Thyroid gland (tissue), 4 donors: ENCODE data around the gene DDX42. TPM values are rescaled to one million over a fixed set of nuclear protein-coding genes. Genes with fewer than 3 reads are reported as not detected.

ENCODE experiments used
- DNase-seq, 2 donors: peaks; one replicate each; pipeline ENCODE4 v3.0.0-alpha.2; 2019
- H3K27ac ChIP-seq, 3 donors: fragments of 200-600 bp; sonication (generic); 1 replicate in 2 of 3; 2 replicates in 1 of 3; pipeline ENCODE4 v1.5.1; 2016 to 2019; ENCODE audit warnings: mild to moderate bottlenecking in 1 of 3, moderate library complexity in 1 of 3
- H3K27me3 ChIP-seq: fragments of 200-600 bp; sonication (generic); one replicate; pipeline ENCODE4 v1.5.1; 2019
- H3K36me3 ChIP-seq, 2 donors: fragments of 200-600 bp; sonication (generic); one replicate each; pipeline ENCODE4 v1.5.1; 2016 to 2019
- H3K4me1 ChIP-seq, 2 donors: fragments of 200-600 bp; sonication (generic); one replicate each; pipeline ENCODE4 v1.5.1; 2017 to 2019
- H3K4me3 ChIP-seq, 3 donors: fragments of 200-600 bp; sonication (generic); replicated peaks in 1 of 3; 1 replicate in 2 of 3; 2 replicates in 1 of 3; pipeline ENCODE4 v1.5.1; 2016; ENCODE audit warnings: mild to moderate bottlenecking in 1 of 3
- H3K9me3 ChIP-seq: fragments of 200-600 bp; sonication (generic); one replicate; pipeline ENCODE4 v1.5.1; 2017
- CTCF ChIP-seq, 6 experiments: fragments of 200-600 bp in 3 of 6; fragments of 450-650 bp in 3 of 6; sonication (generic) in 3 of 6; IDR thresholded peaks; one replicate each; pipeline ENCODE4 v1.5.1; 2016 to 2019; ENCODE audit warnings: antibody characterized with exemption in 6 of 6, mild to moderate bottlenecking in 2 of 6, inconsistent platforms in 1 of 6, moderate library complexity in 1 of 6
- POLR2A ChIP-seq, 2 donors: fragments of 450-650 bp; IDR thresholded peaks; one replicate each; pipeline ENCODE4 v1.6.1; 2017; ENCODE audit warnings: antibody characterized with exemption in 2 of 2, mild to moderate bottlenecking in 2 of 2, moderate library complexity in 1 of 2
- WGBS, 2 donors: methylation state at CpG; one replicate each; pipeline ENCODE4 v1.1.5; 2017; 5-methylcytosine and 5-hydroxymethylcytosine counted together
- intact Hi-C: fragments of 100-400 bp; cut with DNase I; formaldehyde crosslinking; loops from one replicate; pipeline ENCODE4 v1.15.1; 2023
- total RNA-seq, 4 donors: library from RNA; depleted of rRNA; stranded (reverse); fragments of >200 nt; gene quantifications; one replicate each; pipeline ENCODE4 v1.2.3, GENCODE V29; 2016

The DDX42 gene
- total RNA-seq, 4 donors from 2014 or later = 76.3 to 138 (median 89.1) TPM

GRCh38 chr17:63834431-63835166 lies 60.6 kb downstream of the DDX42 start:
- intact Hi-C loops = loop anchor here (5.0 kb wide), 1 partner anchor 62 kb away; the partner anchor contains the start of genes CCDC47 and DDX42
- peaks cover 27 to 37% of the 10 kb centered on the region in 2 donors for H3K4me1 ChIP-seq
- H3K27ac ChIP-seq = peak overlapping the region; percentile 24 to 56 (median 33)
- peaks cover 66 to 70% of the 10 kb centered on the region in 2 donors for H3K36me3 ChIP-seq
- H3K9me3 ChIP-seq = no peaks in the 10 kb centered on the region
- peak; percentile 88 to 89 for DNase-seq
- 40 to 50% methylated on average over 10 to 13 of the region's 13 CpGs for WGBS, 2 donors
- H3K4me3 ChIP-seq = no peak overlapping the region
- H3K27me3 ChIP-seq = no peaks in the 10 kb centered on the region
- TF ChIP-seq CTCF (IDR thresholded peaks at IDR 0.05) = peak in 5 of 6 experiments; percentile 30 to 62 (median 44)
- no peak for TF ChIP-seq POLR2A (IDR thresholded peaks at IDR 0.05)

GRCh38 chr17:63835167-63835720 lies 61.3 kb downstream of the DDX42 start:
- no peaks in the 10 kb centered on the region for H3K9me3 ChIP-seq
- intact Hi-C loops = loop anchor here (5.0 kb wide), 1 partner anchor 63 kb away; the partner anchor contains the start of genes CCDC47 and DDX42
- 83 to 86% methylated on average over 9 of the region's 9 CpGs for WGBS, 2 donors
- H3K4me1 ChIP-seq = peaks cover 33 to 44% of the 10 kb centered on the region in 2 donors
- TF ChIP-seq POLR2A (IDR thresholded peaks at IDR 0.05) (no peak), CTCF (IDR thresholded peaks at IDR 0.05) (peak in 1 of 6 experiments; percentile 0)
- peaks cover 59 to 64% of the 10 kb centered on the region in 2 donors for H3K36me3 ChIP-seq
- peak overlapping the region; percentile 24 to 60 (median 56) for H3K27ac ChIP-seq
- H3K4me3 ChIP-seq = no peak overlapping the region
- DNase-seq = no peak
- no peaks in the 10 kb centered on the region for H3K27me3 ChIP-seq

GRCh38 chr17:63836811-63837210 lies 62.8 kb downstream of the DDX42 start:
- TF ChIP-seq CTCF (IDR thresholded peaks at IDR 0.05) = no peak
- TF ChIP-seq POLR2A (IDR thresholded peaks at IDR 0.05) = no peak
- intact Hi-C loops = loop anchor here (5.0 kb wide), 1 partner anchor 65 kb away; the partner anchor contains the start of genes CCDC47 and DDX42
- no peaks in the 10 kb centered on the region for H3K27me3 ChIP-seq
- no peak for DNase-seq
- WGBS, 2 donors = 90 to 97% methylated on average over 6 to 7 of the region's 7 CpGs
- H3K27ac ChIP-seq = peak overlapping the region in 2 of 3 donors; percentile 76 to 82
- H3K36me3 ChIP-seq = peaks cover 44 to 48% of the 10 kb centered on the region in 2 donors
- peaks cover 48 to 58% of the 10 kb centered on the region in 2 donors for H3K4me1 ChIP-seq
- H3K9me3 ChIP-seq = no peaks in the 10 kb centered on the region
- H3K4me3 ChIP-seq = no peak overlapping the region

GRCh38 chr17:63837480-63837879 lies 63.5 kb downstream of the DDX42 start:
- no peak for DNase-seq
- Histone ChIP-seq H3K4me1 (peaks cover 48 to 58% of the 10 kb centered on the region in 2 donors), H3K9me3 (no peaks in the 10 kb centered on the region), H3K27ac (peak overlapping the region; percentile 76 to 86 (median 82)), H3K27me3 (no peaks in the 10 kb centered on the region), H3K4me3 (no peak overlapping the region), H3K36me3 (peaks cover 37 to 41% of the 10 kb centered on the region in 2 donors)
- intact Hi-C loops = loop anchor here (5.0 kb wide), 1 partner anchor 65 kb away; the partner anchor contains the start of genes CCDC47 and DDX42
- no peak for TF ChIP-seq CTCF (IDR thresholded peaks at IDR 0.05)
- TF ChIP-seq POLR2A (IDR thresholded peaks at IDR 0.05) = no peak
- WGBS, 2 donors = 89 to 92% methylated on average over 5 to 7 of the region's 12 CpGs
